ENCODE results near the gene HCFC1. TPM values are rescaled to one million over a fixed set of nuclear protein-coding genes. Genes with fewer than 3 reads are reported as not detected.

The HCFC1 gene
- total RNA-seq, 1 experiment from 2014 or later: 137 TPM

DNA sequence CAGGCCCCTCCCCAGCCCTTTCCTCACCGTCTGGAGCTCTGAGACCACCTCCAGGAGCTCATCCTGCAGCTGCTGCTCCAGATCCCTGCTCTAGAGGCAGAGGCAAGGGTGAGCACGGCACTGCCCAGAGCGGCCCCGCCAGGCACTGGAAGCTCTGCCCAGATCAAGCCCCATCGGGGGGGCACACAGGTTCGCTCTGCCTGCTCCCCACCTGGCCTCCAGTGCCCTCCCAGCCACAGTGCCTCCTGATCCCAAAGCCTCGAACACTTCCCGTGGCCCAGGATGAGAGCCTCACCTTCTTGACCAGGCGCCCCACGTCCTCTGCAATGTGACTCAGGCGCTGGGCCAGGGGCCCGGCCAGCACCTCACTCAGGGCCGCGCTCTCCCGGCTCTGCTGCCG, 50.5 kb downstream of the HCFC1 start:
- POLR2A ChIA-PET (ENCODE audit: low non-redundant PET): no interaction called here

DNA sequence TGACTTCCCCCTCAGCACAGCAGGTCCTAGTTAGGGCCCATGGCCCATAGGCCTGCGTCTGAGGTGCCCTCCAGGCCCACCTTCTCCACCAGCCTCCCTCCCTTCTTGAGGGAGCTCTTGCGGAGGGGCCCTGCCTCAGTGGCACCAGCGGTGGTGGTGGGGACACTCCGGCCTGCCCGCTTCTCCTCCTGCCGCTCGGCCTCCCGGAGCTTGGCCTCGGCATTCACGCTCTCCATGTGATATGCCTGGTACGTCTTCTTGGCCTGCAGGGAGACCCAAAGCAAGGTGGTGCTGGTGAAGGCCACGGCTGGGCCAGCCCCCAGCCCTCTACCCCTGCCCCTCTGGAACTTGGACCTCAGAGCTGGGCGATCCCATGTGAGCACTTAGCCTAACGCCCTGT, 51.1 kb downstream of the HCFC1 start:
- Histone ChIP-seq H3K27me3 (replicated peaks; ENCODE audit: insufficient read depth, low read depth, low read length, poor library complexity) (no peaks in the 10 kb centered on the region), H3K36me3 (ENCODE audit: insufficient read depth, low read length, poor library complexity, severe bottlenecking) (no peaks in the 10 kb centered on the region), H3K4me3 (ENCODE audit: low read depth, low read length, poor library complexity, severe bottlenecking) (no peak overlapping the region), H3K9me3 (ENCODE audit: low read depth, low read length, poor library complexity, severe bottlenecking) (no peaks in the 10 kb centered on the region), H3K4me1 (ENCODE audit: insufficient read depth, low read length, poor library complexity, severe bottlenecking) (peaks cover 13% of the 10 kb centered on the region), H3K27ac (ENCODE audit: low read depth, low read length, poor library complexity, severe bottlenecking) (no peak overlapping the region)
- no TSS peak for BruUV-seq (replicated peaks)
- ChIA-PET CTCF (no interaction called here), POLR2A (ENCODE audit: low non-redundant PET) (no interaction called here)
- intact Hi-C loops (cut with micrococcal nuclease; ENCODE audit: unreplicated experiment): no loop called here
- TF ChIP-seq, protein P1, sequence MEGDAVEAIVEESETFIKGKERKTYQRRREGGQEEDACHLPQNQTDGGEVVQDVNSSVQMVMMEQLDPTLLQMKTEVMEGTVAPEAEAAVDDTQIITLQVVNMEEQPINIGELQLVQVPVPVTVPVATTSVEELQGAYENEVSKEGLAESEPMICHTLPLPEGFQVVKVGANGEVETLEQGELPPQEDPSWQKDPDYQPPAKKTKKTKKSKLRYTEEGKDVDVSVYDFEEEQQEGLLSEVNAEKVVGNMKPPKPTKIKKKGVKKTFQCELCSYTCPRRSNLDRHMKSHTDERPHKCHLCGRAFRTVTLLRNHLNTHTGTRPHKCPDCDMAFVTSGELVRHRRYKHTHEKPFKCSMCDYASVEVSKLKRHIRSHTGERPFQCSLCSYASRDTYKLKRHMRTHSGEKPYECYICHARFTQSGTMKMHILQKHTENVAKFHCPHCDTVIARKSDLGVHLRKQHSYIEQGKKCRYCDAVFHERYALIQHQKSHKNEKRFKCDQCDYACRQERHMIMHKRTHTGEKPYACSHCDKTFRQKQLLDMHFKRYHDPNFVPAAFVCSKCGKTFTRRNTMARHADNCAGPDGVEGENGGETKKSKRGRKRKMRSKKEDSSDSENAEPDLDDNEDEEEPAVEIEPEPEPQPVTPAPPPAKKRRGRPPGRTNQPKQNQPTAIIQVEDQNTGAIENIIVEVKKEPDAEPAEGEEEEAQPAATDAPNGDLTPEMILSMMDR (conservative IDR thresholded peaks at IDR 0.05; ENCODE audit: low read depth, low read length): no peak
- no peak for TF ChIP-seq EZH2 (IDR thresholded peaks at IDR 0.05; ENCODE audit: borderline replicate concordance, low read depth, low read length, poor library complexity, severe bottlenecking)
- no peak for DNase-seq (ENCODE audit: low spot score)

More for the DNA sequence above, 50.5 kb downstream of the HCFC1 start:
- no TSS peak for BruUV-seq (replicated peaks)
- Histone ChIP-seq H3K4me3 (ENCODE audit: low read depth, low read length, poor library complexity, severe bottlenecking) (no peak overlapping the region), H3K27ac (ENCODE audit: low read depth, low read length, poor library complexity, severe bottlenecking) (no peak overlapping the region), H3K27me3 (replicated peaks; ENCODE audit: insufficient read depth, low read depth, low read length, poor library complexity) (no peaks in the 10 kb centered on the region), H3K4me1 (ENCODE audit: insufficient read depth, low read length, poor library complexity, severe bottlenecking) (peaks cover 15% of the 10 kb centered on the region), H3K36me3 (ENCODE audit: insufficient read depth, low read length, poor library complexity, severe bottlenecking) (no peaks in the 10 kb centered on the region), H3K9me3 (ENCODE audit: low read depth, low read length, poor library complexity, severe bottlenecking) (no peaks in the 10 kb centered on the region)
- CTCF ChIA-PET: no interaction called here
- DNase-seq (ENCODE audit: low spot score): no peak
- TF ChIP-seq, protein P1 (conservative IDR thresholded peaks at IDR 0.05; ENCODE audit: low read depth, low read length): no peak
- TF ChIP-seq EZH2 (IDR thresholded peaks at IDR 0.05; ENCODE audit: borderline replicate concordance, low read depth, low read length, poor library complexity, severe bottlenecking): no peak
- intact Hi-C loops (cut with micrococcal nuclease; ENCODE audit: unreplicated experiment): no loop called here

- Histone ChIP-seq H3K4me3 (ENCODE audit: low read depth, low read length, poor library complexity, severe bottlenecking) (no peak overlapping the region), H3K36me3 (ENCODE audit: insufficient read depth, low read length, poor library complexity, severe bottlenecking) (no peaks in the 10 kb centered on the region), H3K9me3 (ENCODE audit: low read depth, low read length, poor library complexity, severe bottlenecking) (no peaks in the 10 kb centered on the region), H3K27ac (ENCODE audit: low read depth, low read length, poor library complexity, severe bottlenecking) (no peak overlapping the region), H3K27me3 (replicated peaks; ENCODE audit: insufficient read depth, low read depth, low read length, poor library complexity) (no peaks in the 10 kb centered on the region), H3K4me1 (ENCODE audit: insufficient read depth, low read length, poor library complexity, severe bottlenecking) (peaks cover under 1% of the 10 kb centered on the region)
- CTCF ChIA-PET: no interaction called here
- no TSS peak for BruUV-seq (replicated peaks)
- no peak for DNase-seq (ENCODE audit: low spot score)
- POLR2A ChIA-PET (ENCODE audit: low non-redundant PET): no interaction called here
- TF ChIP-seq, protein P1 (conservative IDR thresholded peaks at IDR 0.05; ENCODE audit: low read depth, low read length): no peak
- no peak for TF ChIP-seq EZH2 (IDR thresholded peaks at IDR 0.05; ENCODE audit: borderline replicate concordance, low read depth, low read length, poor library complexity, severe bottlenecking)
- intact Hi-C loops (cut with micrococcal nuclease; ENCODE audit: unreplicated experiment): no loop called here
Measured at GRCh38 chrX:153919281-153919680, 52.3 kb downstream of the HCFC1 start.
